ENCODE results near the gene CRYGN.

CRYGN gene

DNA sequence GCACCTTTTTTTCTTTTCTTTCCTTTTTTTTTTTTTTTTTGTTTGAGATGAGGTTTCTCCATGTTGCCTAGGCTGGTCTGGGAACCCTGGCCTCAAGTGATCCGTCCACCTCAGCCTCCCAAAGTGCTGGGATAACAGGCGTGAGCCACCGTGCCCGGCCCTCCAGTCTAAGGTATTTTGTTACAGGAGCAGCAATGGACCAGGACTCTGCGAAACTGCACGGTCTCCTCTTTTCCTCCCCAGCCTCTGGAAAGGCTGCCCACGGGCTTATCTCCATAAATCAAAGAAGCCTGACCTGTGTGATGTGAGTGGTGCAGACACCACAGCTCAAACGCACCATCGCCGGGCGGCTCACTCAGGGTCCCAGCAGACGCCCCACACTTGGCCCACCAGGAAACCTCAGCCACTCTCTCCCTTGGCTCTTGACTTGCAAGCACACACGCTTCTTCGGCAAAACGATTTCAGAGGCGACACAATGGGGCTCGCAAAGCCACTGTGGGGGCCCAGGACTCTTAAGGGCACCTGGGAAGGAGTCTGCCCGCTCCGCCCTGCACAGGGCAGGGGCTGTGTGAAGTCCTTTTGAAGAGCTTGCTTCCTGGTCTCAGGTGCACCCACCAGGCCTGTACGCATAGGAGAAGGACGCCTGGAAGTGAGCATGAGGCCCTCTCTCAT, 50.7 kb downstream of the CRYGN start:
- DNase-seq = no peak

- DNase-seq = no peak
Observed at GRCh38 chr7:151388430-151388829, 51.5 kb downstream of the CRYGN start.

GRCh38 chr7:151388007-151388297, 52.0 kb downstream of the CRYGN start:
- no peak for DNase-seq

GRCh38 chr7:151387161-151388006, 52.6 kb downstream of the CRYGN start:
- no peak for DNase-seq

DNA sequence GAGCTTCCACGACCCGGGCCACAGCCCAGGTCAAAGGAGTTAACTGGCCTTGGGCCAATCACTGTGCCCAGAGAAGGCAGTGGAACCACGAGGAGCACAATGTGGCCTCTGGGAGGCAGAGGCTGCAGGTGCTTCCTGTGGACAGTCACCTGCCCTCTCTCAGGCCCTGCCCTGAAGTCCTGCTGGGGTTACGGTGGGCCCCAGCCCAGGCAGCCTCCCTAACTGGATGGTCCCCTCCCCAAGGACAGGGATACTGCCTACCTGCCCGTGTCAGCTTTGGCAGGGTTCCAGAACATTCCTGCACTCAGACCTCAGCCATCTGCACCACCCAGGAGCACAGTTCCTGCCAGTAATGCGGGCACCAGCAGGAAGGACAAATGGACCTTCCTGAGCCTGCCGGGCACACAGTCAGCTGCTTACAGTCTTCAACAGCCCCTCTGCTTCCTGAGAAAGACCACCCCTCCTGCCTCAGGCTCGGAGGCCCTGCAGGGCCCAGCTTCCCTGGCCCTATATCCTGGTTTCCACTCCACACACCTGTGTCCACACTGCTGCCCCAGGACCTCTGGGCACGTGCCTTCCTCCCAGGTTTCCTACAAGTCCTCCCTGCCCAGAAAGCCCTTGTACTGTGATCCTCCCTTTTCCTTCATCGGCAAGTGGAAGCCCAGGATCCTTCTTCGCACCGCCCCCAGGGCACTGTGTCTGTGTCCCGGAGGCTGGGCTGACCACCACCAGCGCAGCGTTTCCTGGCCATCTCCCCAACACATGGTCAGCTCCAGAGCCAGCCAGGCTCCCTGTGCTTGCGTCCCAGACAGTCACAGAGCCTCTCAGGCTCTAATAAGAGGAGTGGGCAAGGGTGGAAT, 53.4 kb downstream of the CRYGN start:
- DNase-seq = no peak

DNA sequence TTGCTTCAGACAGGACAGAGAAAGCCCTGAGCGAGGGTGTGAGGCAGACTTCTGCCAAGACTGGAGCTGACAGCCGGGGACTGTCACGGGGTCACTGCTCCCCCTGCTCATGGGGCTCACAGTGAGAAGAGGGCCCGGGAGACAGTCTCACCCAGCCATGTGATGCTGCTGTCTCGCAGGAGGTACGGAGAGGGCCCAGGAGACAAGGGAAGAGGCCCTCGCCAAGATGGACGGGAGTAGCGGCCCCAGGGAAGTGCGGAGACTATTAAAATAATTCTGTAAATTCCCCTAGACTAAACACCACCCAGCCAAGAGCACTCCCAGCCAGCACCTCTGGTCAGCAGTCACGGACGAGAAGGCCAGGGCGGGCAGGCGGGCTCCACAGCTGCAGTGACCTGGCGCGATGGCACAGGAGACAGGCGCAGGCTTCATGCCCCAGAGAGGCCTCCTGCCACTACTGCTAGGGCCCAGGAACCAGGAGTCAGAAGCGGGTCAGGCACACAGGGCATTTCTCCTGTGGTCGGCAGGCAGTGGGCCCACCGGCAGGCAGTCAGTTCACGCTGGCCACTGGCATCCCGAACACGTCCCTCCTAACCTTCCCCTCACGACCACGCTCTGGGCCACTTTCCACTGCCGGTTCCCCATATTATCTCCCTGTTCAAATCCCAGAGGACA, 54.2 kb downstream of the CRYGN start:
- DNase-seq = no peak

GRCh38 chr7:151384776-151385625, 54.9 kb downstream of the CRYGN start:
- DNase-seq = no peak

DNA sequence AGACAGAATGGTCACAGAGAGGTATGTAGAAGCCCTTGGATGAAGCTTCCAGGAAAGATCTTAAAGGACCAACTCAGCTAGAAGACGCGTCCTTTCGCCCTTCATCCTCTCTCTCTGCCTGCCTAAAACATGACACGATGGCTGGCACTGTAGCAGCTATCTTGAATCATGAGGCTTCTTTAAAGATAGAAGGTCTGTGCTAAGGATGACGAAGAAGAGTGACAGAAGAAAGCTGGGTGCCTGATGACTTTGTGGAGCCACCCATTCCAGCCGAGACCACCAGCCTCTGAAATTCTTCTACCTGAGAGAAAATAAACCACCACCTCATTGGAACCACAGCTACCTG, 55.6 kb downstream of the CRYGN start:
- DNase-seq = no peak

GRCh38 chr7:151383638-151384351, 56.1 kb downstream of the CRYGN start:
- no peak for DNase-seq

DNA sequence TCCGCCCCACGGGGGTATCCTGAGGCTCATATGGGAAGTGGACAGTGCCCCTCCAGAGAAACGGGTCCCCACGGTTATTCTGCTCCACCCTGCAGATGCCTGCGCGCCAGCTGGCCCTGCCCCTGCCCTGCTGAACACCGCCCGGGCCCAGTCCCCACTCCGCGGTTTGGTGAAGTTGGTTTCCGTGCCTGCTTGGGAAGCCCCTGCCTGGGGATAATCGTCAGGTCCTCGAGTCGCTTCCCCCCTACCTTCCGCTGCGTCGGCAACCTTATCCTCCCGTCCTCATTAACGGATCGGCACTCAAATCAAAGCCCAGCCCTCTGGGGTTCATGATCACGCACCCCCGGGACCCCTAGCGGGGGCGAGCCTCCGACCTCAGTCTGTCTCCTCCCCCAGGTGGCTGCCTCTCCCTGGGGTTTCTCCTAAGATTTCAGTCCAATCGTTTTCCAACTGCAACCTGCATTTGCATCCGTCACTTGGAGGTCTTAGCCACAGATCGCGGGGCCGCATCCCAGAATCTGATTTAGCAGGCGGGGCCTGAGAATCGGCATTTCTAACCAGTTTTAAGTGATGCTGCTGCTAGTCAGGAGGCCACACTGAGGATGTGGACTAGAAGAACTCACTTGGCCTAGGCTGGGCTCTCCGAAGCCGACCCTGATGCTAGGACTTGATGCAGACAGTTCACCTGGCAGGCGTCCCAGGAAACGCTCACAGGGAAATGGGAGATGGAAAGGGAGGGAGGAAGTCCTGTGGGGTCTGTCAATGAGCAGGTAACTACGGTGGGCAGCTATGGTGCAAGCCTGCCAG, 57.7 kb downstream of the CRYGN start:
- no peak for DNase-seq

DNA sequence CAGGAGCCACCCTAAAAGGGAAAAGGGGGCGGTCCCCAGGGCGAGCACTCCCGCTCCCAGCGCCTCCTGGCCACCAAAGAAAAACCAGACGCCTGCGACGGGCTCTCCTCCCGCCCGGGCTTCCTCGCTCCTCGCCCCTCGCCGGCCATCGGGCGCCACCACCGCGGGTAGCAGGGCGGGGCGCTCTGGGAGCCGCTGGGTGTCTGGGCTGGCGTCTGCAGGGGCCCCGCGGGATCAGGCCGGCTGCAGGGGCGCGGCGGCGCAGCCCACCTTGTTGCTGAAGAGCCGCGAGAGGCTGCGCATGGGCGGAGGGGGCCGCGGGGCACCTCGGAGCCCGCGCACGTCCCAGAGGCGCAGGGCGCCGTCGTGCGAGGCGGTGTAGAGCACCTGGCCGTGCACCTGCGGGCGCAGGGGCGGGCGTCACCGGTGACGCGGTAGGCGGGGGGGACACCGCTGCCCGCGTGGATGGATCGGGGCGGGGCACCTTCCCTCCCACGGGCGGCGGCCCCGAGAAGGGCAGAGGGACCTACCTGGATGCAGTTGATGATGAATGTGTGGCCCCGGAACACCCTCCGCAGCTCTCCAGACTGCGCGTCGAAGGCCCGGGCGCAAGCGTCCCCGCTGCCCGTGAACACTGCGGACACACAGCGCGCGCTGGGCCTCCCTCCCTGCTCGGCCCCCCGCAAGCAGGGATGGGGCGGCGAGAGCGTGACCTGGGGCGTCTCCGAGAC, 58.4 kb downstream of the CRYGN start:
- no peak for DNase-seq

- no peak for DNase-seq
Observed at GRCh38 chr7:151381098-151381347, 58.9 kb downstream of the CRYGN start.

DNA sequence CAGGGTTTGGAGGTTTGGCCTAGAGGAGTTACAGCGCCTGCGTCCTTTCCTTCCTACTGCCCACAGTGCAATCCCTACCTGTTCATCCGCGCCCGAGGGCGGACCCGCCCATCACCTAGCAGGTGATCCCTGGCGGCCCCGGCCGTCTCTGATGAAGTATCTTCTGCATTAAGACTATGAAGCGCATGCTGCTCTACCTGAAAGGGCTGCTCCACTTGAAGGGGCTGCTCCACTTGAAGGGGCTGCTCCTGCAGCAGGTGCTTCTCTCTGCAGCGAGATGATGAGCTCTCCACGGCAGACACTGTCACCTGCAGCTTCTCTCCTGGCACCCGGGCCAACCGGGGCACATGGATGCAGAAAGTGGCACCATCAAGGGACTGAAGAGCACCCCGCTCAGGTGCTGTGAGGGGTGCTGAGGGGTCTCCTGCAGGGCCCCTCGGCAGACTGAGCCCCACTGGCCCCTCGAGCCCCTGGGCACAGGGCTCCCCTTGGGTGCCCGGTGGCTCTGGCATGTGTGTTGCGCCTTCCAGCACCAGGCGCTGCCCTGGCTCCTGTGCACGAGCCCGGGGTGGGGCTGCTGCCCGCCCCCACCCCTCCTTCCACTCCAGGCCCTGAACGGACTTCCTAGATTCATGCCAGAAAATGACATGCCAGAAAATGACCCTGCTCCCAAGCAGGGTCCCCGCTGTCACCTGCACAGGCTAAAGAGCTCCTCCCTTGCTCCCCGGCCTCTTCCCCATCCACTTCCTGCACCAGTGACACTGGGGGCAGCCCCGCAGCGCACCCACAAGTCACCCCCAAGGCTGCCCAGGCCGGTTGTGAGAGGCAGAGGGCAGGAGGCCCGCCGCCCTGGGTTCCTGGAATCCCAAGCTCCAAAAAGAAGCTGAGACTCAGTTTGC, 59.5 kb downstream of the CRYGN start:
- DNase-seq = no peak

- DNase-seq = no peak
Observed at GRCh38 chr7:151379534-151380198, 60.3 kb downstream of the CRYGN start.

DNA sequence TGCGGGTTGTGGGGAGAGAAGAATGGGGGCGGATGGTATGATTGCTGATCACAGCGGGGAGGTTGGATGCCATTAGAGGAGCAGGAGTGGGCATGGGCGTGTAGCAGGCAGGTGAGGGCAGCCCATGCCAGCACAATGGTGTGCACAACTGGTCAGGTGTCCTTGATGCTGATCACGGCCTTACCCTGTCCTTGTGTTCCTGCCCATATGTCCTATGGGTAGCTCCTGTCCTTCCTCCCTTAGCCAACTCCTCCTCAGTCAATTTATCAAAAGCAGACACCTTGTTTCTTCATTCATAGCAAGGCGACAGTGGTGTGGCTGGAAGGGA, 60.8 kb downstream of the CRYGN start:
- no peak for DNase-seq

Measured in GOT3 (cell line).